Transverse colon (tissue), 3 donors: Measurements from ENCODE around the gene CXCR6.

ENCODE experiments used
- POLR2A ChIP-seq: fragments of 450-650 bp; IDR thresholded peaks from one replicate; pipeline ENCODE4 v1.6.1; 2016; ENCODE audit warnings: antibody characterized with exemption, mild to moderate bottlenecking, moderate library complexity
- TF ChIP-seq, protein P1 (sequence below), 5 experiments: fragments of 200-600 bp in 3 of 5; fragments of 450-650 bp in 2 of 5; sonication (generic) in 3 of 5; IDR thresholded peaks; 1 replicate in 2 of 5; 2 replicates in 3 of 5; pipeline ENCODE4 v1.5.1; 2016 to 2017; ENCODE audit warnings: antibody characterized with exemption in 5 of 5, inconsistent platforms in 3 of 5, mild to moderate bottlenecking in 2 of 5, moderate library complexity in 1 of 5

DNA sequence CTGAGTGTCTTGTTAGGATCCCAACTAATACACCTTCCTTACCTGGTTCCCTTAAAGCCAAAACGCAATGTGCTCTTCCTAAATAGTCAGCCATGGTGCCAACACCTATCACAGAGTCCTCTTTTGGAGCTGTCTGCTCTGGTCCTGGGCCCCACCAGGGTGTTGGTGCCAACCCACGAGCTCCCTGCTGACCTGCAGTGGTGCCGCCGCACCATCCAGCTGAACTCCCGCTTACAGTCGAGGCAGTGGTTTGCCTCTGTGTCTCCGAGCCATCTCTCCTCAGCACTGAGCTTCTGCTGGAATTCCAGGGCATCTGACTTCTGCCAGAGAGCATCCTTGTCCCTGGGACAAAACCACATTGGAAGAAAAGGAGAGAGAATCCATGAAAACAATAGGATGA, 15.9 kb downstream of the CXCR6 start:
- TF ChIP-seq, protein P1, sequence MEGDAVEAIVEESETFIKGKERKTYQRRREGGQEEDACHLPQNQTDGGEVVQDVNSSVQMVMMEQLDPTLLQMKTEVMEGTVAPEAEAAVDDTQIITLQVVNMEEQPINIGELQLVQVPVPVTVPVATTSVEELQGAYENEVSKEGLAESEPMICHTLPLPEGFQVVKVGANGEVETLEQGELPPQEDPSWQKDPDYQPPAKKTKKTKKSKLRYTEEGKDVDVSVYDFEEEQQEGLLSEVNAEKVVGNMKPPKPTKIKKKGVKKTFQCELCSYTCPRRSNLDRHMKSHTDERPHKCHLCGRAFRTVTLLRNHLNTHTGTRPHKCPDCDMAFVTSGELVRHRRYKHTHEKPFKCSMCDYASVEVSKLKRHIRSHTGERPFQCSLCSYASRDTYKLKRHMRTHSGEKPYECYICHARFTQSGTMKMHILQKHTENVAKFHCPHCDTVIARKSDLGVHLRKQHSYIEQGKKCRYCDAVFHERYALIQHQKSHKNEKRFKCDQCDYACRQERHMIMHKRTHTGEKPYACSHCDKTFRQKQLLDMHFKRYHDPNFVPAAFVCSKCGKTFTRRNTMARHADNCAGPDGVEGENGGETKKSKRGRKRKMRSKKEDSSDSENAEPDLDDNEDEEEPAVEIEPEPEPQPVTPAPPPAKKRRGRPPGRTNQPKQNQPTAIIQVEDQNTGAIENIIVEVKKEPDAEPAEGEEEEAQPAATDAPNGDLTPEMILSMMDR (IDR thresholded peaks at IDR 0.05) = no peak
- TF ChIP-seq POLR2A = no peak
